GM10266 (cell line): ENCODE results near the gene POLD3.

ENCODE experiments used
- DNase-seq: peaks from one replicate; pipeline ENCODE4 v3.0.0; 2012; ENCODE audit errors: extremely low spot score
- CTCF ChIP-seq: IDR thresholded peaks from 2 replicates; pipeline ENCODE4 v1.5.1; 2012; ENCODE audit warnings: mild to moderate bottlenecking, low read depth; ENCODE audit not compliant: control insufficient read depth, insufficient read depth; ENCODE audit errors: missing control alignments

POLD3 gene

GRCh38 chr11:74592441-74593362, at the start of gene POLD3:
Gene POLD3 (plus strand): TSS chr11:74592582. CDS start chr11:74592659, 77 bp downstream.
- DNase-seq = peak; percentile 83
- no peak for TF ChIP-seq CTCF

- no peak for TF ChIP-seq CTCF
- no peak for DNase-seq
Observed at GRCh38 chr11:74543991-74544390, 48.4 kb upstream of the POLD3 start.

- DNase-seq = no peak
- no peak for TF ChIP-seq CTCF
Observed at GRCh38 chr11:74546752-74547151, 45.6 kb upstream of the POLD3 start.

GRCh38 chr11:74550991-74551753, 41.2 kb upstream of the POLD3 start:
- no peak for DNase-seq
- TF ChIP-seq CTCF = no peak

GRCh38 chr11:74551754-74552145, 40.6 kb upstream of the POLD3 start:
- DNase-seq = no peak
- TF ChIP-seq CTCF = no peak

GRCh38 chr11:74557526-74557925, 34.9 kb upstream of the POLD3 start:
- no peak for TF ChIP-seq CTCF
- DNase-seq = no peak

- DNase-seq = no peak
- TF ChIP-seq CTCF = no peak
Observed at GRCh38 chr11:74559110-74559933, 33.1 kb upstream of the POLD3 start.
